Hepatocyte (in vitro differentiated cells): ENCODE measurements around the gene CNTNAP2.

Experiments
- CTCF ChIP-seq: fragments of 200-600 bp; sonication (generic); IDR thresholded peaks from 2 replicates; pipeline ENCODE4 v1.5.1; 2016; ENCODE audit warnings: antibody characterized with exemption, mild to moderate bottlenecking; ENCODE audit not compliant: poor library complexity
- EZH2phosphoT487 ChIP-seq: fragments of 200-600 bp; sonication (generic); IDR thresholded peaks from one replicate; pipeline ENCODE4 v1.6.1; 2018; ENCODE audit warnings: antibody characterized with exemption, mild to moderate bottlenecking, low read depth, moderate library complexity; ENCODE audit not compliant: unreplicated experiment, severe bottlenecking

- TF ChIP-seq CTCF (no peak), EZH2phosphoT487 (no peak)
Observed at GRCh38 chr7:147635288-147635687, 1518.7 kb downstream of the CNTNAP2 start.
